NCI-H2081 treated with DMSO at 0.1 percent for 48 hours (cell line): ENCODE measurements around the gene PPM1H.

Experiments used
- DNase-seq: peaks from one replicate; lab custom pipeline; 2025; lab: John Stamatoyannopoulos, UW

The PPM1H gene

GRCh38 chr12:62647586-62647985 lies 287.4 kb downstream of the PPM1H start:
- DNase-seq, result no peak

- no peak for DNase-seq
Measured at GRCh38 chr12:62646566-62646965, 288.4 kb downstream of the PPM1H start.

- DNase-seq, result no peak
Measured at GRCh38 chr12:62643486-62643885, 291.5 kb downstream of the PPM1H start.

GRCh38 chr12:62642486-62642885 lies 292.5 kb downstream of the PPM1H start:
- no peak for DNase-seq

GRCh38 chr12:62640910-62641448 lies 294.0 kb downstream of the PPM1H start:
- no peak for DNase-seq

- no peak for DNase-seq
Measured at GRCh38 chr12:62637679-62638078, 297.3 kb downstream of the PPM1H start.

GRCh38 chr12:62635649-62636048 lies 299.3 kb downstream of the PPM1H start:
- no peak for DNase-seq

GRCh38 chr12:62632411-62632918 lies 302.5 kb downstream of the PPM1H start:
- no peak for DNase-seq

- peak; percentile 65 for DNase-seq
Measured at GRCh38 chr12:62631471-62632410, 303.2 kb downstream of the PPM1H start.

GRCh38 chr12:62629971-62630739 lies 304.8 kb downstream of the PPM1H start:
- peak; percentile 53 for DNase-seq

GRCh38 chr12:62629413-62629812 lies 305.5 kb downstream of the PPM1H start:
- DNase-seq, result no peak

- DNase-seq, result no peak
Measured at GRCh38 chr12:62627181-62627580, 307.8 kb downstream of the PPM1H start.

GRCh38 chr12:62625228-62625627 lies 309.7 kb downstream of the PPM1H start:
- no peak for DNase-seq

GRCh38 chr12:62622177-62622576 lies 312.8 kb downstream of the PPM1H start:
- DNase-seq, result no peak

- peak; percentile 89 for DNase-seq
Measured at GRCh38 chr12:62621101-62621638, 313.8 kb downstream of the PPM1H start.

- no peak for DNase-seq
Measured at GRCh38 chr12:62618930-62619329, 316.0 kb downstream of the PPM1H start.

GRCh38 chr12:62618319-62618718 lies 316.6 kb downstream of the PPM1H start:
- no peak for DNase-seq

GRCh38 chr12:62613081-62613480 lies 321.9 kb downstream of the PPM1H start:
- DNase-seq, result no peak

- no peak for DNase-seq
Measured at GRCh38 chr12:62606654-62607053, 328.3 kb downstream of the PPM1H start.

GRCh38 chr12:62605981-62606380 lies 329.0 kb downstream of the PPM1H start:
- DNase-seq, result no peak

- no peak for DNase-seq
Measured at GRCh38 chr12:62604871-62605270, 330.1 kb downstream of the PPM1H start.

GRCh38 chr12:62604373-62604772 lies 330.6 kb downstream of the PPM1H start:
- no peak for DNase-seq
